H1 (cell line): Measurements from ENCODE around the gene ACADSB. TPM values are rescaled to one million over a fixed set of nuclear protein-coding genes. Genes with fewer than 3 reads are reported as not detected.

Source experiments
- CBX5 ChIP-seq: fragments of 300-800, 300-1000 bp; sonication (generic); IDR thresholded peaks from 2 replicates; pipeline ENCODE4 v1.7.1; 2016; ENCODE audit warnings: antibody characterized with exemption, low read length, low read depth
- CHD2 ChIP-seq: IDR thresholded peaks from 2 replicates; pipeline ENCODE4 v1.6.1; 2012; ENCODE audit warnings: low read length, improper control_type of control experiment
- CHD7 ChIP-seq: fragments of 300-600 bp; sonication (generic); IDR thresholded peaks from 2 replicates; pipeline ENCODE4 v1.7.1; 2012; ENCODE audit warnings: low read length, moderate library complexity, mild to moderate bottlenecking, inconsistent platforms; ENCODE audit not compliant: insufficient replicate concordance
- GABPA ChIP-seq: IDR thresholded peaks from 2 replicates; pipeline ENCODE4 v1.6.1; 2011; ENCODE audit warnings: mild to moderate bottlenecking, low read length, moderate library complexity, borderline replicate concordance; ENCODE audit not compliant: insufficient read depth
- KDM1A ChIP-seq: fragments of 200-600, 300-600 bp; sonication (generic); IDR thresholded peaks from 2 replicates; pipeline ENCODE4 v1.7.1; 2016; ENCODE audit warnings: mild to moderate bottlenecking, low read length, borderline replicate concordance
- POLR2AphosphoS5 ChIP-seq: IDR thresholded peaks from 2 replicates; pipeline ENCODE4 v1.6.1; 2011; ENCODE audit warnings: low read depth, low read length
- POU5F1 ChIP-seq: IDR thresholded peaks from 2 replicates; pipeline ENCODE4 v1.6.1; 2011; ENCODE audit warnings: low read depth, mild to moderate bottlenecking, low read length, moderate library complexity
- YY1 ChIP-seq: IDR thresholded peaks from 2 replicates; pipeline ENCODE4 v1.6.1; 2011; ENCODE audit warnings: low read depth, mild to moderate bottlenecking, low read length
- ZNF274 ChIP-seq: IDR thresholded peaks from 2 replicates; pipeline ENCODE4 v1.7.0; 2012; ENCODE audit warnings: low read length, borderline replicate concordance; ENCODE audit errors: extremely low read depth
- polyA plus RNA-seq, 7 experiments: library from polyadenylated mRNA; depleted of rRNA in 3 of 7; stranded (reverse) in 5 of 7; unstranded in 2 of 7; fragments of >200 nt in 5 of 7; fragments of 200-250 nt in 2 of 7; gene quantifications; 1 replicate in 5 of 7; 2 replicates in 1 of 7; 4 replicates in 1 of 7; pipeline versions ENCODE4 v1.2.1 to v1.2.3, GENCODE V29; 2011 to 2013; ENCODE audit warnings: missing spikeins in 2 of 7, mixed read lengths in 2 of 7
- total RNA-seq: library from RNA; stranded (reverse); fragmentation: NEBNext Ultra II Directional; extraction: Animal tissue kit (Norgen Biotek cat#: 25700); gene quantifications from 2 replicates; pipeline ENCODE4 v1.2.1, GENCODE V29; 2021

Gene ACADSB
- total and polyA plus RNA-seq, 2 of the 8 experiments (the other 6 are each of a cell fraction or from before 2014, with no cell fraction given) = 5.6 to 11.2 TPM

- TF ChIP-seq CHD7 (no peak), GABPA (no peak), CHD2 (no peak), POU5F1 (no peak), POLR2AphosphoS5 (no peak), ZNF274 (no peak), YY1 (no peak), KDM1A (no peak), CBX5 (no peak)
- TF ChIP-seq, all 59 proteins: peak for 0
These were observed 16.7 kb upstream of the ACADSB start (continued) for GRCh38 chr10:122992031-122992585.
